Measurements from ENCODE around the gene ASIP.
"Not testable (repeated sequence)": the region's sequence is repeated elsewhere in the genome, so short reads cannot be mapped to it uniquely, and the experiment has no call there.

The ASIP gene

GRCh38 chr20:34287500-34287899, 46.3 kb downstream of the ASIP start:
- not testable (repeated sequence) for DNase-seq (ENCODE audit: low read depth)

- DNase-seq (ENCODE audit: low read depth) = no peak
These were observed 49.2 kb downstream of the ASIP start for GRCh38 chr20:34290471-34290870.

GRCh38 chr20:34292496-34292895, 51.3 kb downstream of the ASIP start:
- no peak for DNase-seq (ENCODE audit: low read depth)

- no peak for DNase-seq (ENCODE audit: low read depth)
These were observed 51.9 kb downstream of the ASIP start for GRCh38 chr20:34293119-34293518.

- no peak for DNase-seq (ENCODE audit: low read depth)
These were observed 52.4 kb downstream of the ASIP start for GRCh38 chr20:34293589-34293988.

- DNase-seq (ENCODE audit: low read depth) = no peak
These were observed 53.3 kb downstream of the ASIP start for GRCh38 chr20:34294563-34294962.

GRCh38 chr20:34295284-34295683, 54.1 kb downstream of the ASIP start:
- no peak for DNase-seq (ENCODE audit: low read depth)

GRCh38 chr20:34296468-34296867, 55.2 kb downstream of the ASIP start:
- no peak for DNase-seq (ENCODE audit: low read depth)

- DNase-seq (ENCODE audit: low read depth) = not testable (repeated sequence)
These were observed 57.1 kb downstream of the ASIP start for GRCh38 chr20:34298294-34298784.

- no peak for DNase-seq (ENCODE audit: low read depth)
These were observed 58.5 kb downstream of the ASIP start for GRCh38 chr20:34299556-34300255.

- no peak for DNase-seq (ENCODE audit: low read depth)
These were observed 59.1 kb downstream of the ASIP start for GRCh38 chr20:34300256-34300806.

GRCh38 chr20:34300809-34301586, 59.8 kb downstream of the ASIP start:
- no peak for DNase-seq (ENCODE audit: low read depth)

- no peak for DNase-seq (ENCODE audit: low read depth)
These were observed 60.5 kb downstream of the ASIP start for GRCh38 chr20:34301587-34302311.

GRCh38 chr20:34302312-34302722, 61.1 kb downstream of the ASIP start:
- DNase-seq (ENCODE audit: low read depth) = no peak

- peak; percentile 92 for DNase-seq (ENCODE audit: low read depth)
These were observed 61.7 kb downstream of the ASIP start, which contains the start of gene AHCY for GRCh38 chr20:34302723-34303533. Gene AHCY, minus strand, starts transcription at chr20:34303355. Its CDS starts 85 bp downstream, at chr20:34303270.

GRCh38 chr20:34305333-34306230, 64.4 kb downstream of the ASIP start:
- DNase-seq (ENCODE audit: low read depth) = no peak

GRCh38 chr20:34309691-34310090, 68.5 kb downstream of the ASIP start:
- DNase-seq (ENCODE audit: low read depth) = no peak

- no peak for DNase-seq (ENCODE audit: low read depth)
These were observed 69.4 kb downstream of the ASIP start for GRCh38 chr20:34310481-34311117.

- no peak for DNase-seq (ENCODE audit: low read depth)
These were observed 70.1 kb downstream of the ASIP start for GRCh38 chr20:34311118-34312023.

Measured in stromal cell of bone marrow (primary cell).